Cardiac muscle cell (in vitro differentiated cells and primary cell): ENCODE data around the gene EXOC1. TPM values are rescaled to one million over a fixed set of nuclear protein-coding genes. Genes with fewer than 3 reads are reported as not detected.

ENCODE experiments used
- DNase-seq, 2 donors: peaks; one replicate each; pipeline versions ENCODE4 v3.0.0 to v3.0.0-alpha.2; 2010 to 2017; ENCODE audit warnings: low read depth in 1 of 2, low spot score in 1 of 2
- H3K27ac ChIP-seq: fragments of 200-600 bp; sonication (generic); 2 replicates; pipeline ENCODE4 v1.5.1; 2016
- H3K27me3 ChIP-seq: fragments of 200-600 bp; sonication (generic); 2 replicates; pipeline ENCODE4 v1.6.0; 2016; ENCODE audit warnings: control low read depth
- H3K36me3 ChIP-seq: fragments of 200-600 bp; sonication (generic); 2 replicates; pipeline ENCODE4 v1.5.1; 2016; ENCODE audit warnings: control low read depth
- H3K4me1 ChIP-seq: fragments of 200-600 bp; sonication (generic); 2 replicates; pipeline ENCODE4 v1.8.1; 2017; ENCODE audit warnings: low read depth, mild to moderate bottlenecking, mixed run types
- H3K4me3 ChIP-seq: fragments of 200-600 bp; sonication (generic); 2 replicates; pipeline ENCODE4 v1.5.1; 2016; ENCODE audit warnings: mild to moderate bottlenecking
- H3K9me3 ChIP-seq: fragments of 200-600 bp; sonication (generic); 2 replicates; pipeline ENCODE4 v1.5.1; 2017; ENCODE audit warnings: low read depth, mild to moderate bottlenecking, control low read depth
- polyA plus RNA-seq: library from polyadenylated mRNA; unstranded; fragments of >200 nt; fragmentation: Nextera tagmentation; extraction: Ambion mirVana; gene quantifications from 2 replicates; pipeline ENCODE4 v1.2.1, GENCODE V29; 2016
- total RNA-seq: library from RNA; depleted of rRNA; stranded (reverse); fragments of >200 nt; gene quantifications from 2 replicates; pipeline ENCODE4 v1.2.3, GENCODE V29; 2016
- TF ChIP-seq, protein P1 (sequence below): IDR thresholded peaks from 2 replicates; pipeline ENCODE4 v1.5.1; 2012; ENCODE audit warnings: low read depth, mild to moderate bottlenecking, low read length

EXOC1 gene
- total and polyA plus RNA-seq, 2 experiments from 2014 or later: 17.9 to 27.6 TPM

DNA sequence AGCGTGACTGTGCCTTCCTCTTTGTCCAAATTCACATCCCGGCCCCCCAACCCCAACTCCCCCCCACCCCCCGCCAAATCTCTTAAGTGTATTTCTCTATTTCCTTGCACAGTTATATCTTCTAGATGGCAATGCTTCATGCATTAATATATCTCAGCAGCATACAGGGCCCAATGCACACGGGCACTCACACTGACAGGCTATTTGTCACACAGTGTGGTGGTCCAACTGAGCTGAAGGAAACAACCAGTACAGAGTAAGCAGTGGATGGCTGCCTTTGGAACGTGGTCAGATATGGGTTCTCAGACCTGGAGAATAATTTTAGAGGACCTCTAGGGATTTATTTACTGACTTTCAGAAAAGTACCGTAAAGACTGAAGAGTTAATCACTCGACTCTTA, 681 bp downstream of the EXOC1 start:
- peak overlapping the region; percentile 54 for H3K4me3 ChIP-seq
- no peaks in the 10 kb centered on the region for H3K27me3 ChIP-seq
- peaks cover 8% of the 10 kb centered on the region for H3K4me1 ChIP-seq
- TF ChIP-seq, protein P1, sequence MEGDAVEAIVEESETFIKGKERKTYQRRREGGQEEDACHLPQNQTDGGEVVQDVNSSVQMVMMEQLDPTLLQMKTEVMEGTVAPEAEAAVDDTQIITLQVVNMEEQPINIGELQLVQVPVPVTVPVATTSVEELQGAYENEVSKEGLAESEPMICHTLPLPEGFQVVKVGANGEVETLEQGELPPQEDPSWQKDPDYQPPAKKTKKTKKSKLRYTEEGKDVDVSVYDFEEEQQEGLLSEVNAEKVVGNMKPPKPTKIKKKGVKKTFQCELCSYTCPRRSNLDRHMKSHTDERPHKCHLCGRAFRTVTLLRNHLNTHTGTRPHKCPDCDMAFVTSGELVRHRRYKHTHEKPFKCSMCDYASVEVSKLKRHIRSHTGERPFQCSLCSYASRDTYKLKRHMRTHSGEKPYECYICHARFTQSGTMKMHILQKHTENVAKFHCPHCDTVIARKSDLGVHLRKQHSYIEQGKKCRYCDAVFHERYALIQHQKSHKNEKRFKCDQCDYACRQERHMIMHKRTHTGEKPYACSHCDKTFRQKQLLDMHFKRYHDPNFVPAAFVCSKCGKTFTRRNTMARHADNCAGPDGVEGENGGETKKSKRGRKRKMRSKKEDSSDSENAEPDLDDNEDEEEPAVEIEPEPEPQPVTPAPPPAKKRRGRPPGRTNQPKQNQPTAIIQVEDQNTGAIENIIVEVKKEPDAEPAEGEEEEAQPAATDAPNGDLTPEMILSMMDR: no peak
- H3K27ac ChIP-seq: peak overlapping the region; percentile 59
- H3K36me3 ChIP-seq: no peaks in the 10 kb centered on the region
- H3K9me3 ChIP-seq: no peaks in the 10 kb centered on the region
- peak; percentile 4 to 21 for DNase-seq

DNA sequence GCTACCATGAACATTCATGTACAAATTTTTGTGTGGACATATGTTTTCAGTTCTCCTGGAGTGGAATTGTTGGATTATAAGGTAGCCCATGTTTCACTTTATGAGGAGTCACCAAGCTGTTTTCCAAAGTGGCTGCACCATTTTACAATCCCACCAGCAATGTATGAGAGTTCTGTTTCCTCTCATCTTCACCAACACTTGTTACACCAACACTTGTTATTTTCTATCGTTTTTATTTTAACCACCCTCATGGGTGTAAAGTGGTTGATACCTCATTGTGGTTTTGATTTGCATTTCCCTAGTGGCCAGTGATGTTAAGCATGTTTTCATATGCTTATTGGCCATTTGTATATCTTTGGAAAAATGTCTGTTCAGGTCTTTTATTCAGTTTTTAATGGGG, 4.1 kb downstream of the EXOC1 start:
- peaks cover 8% of the 10 kb centered on the region for H3K4me1 ChIP-seq
- no peak overlapping the region for H3K27ac ChIP-seq
- no peaks in the 10 kb centered on the region for H3K27me3 ChIP-seq
- no peak overlapping the region for H3K4me3 ChIP-seq
- TF ChIP-seq, protein P1: no peak
- H3K36me3 ChIP-seq: peaks cover 10% of the 10 kb centered on the region
- H3K9me3 ChIP-seq: no peaks in the 10 kb centered on the region
- DNase-seq: no peak

DNA sequence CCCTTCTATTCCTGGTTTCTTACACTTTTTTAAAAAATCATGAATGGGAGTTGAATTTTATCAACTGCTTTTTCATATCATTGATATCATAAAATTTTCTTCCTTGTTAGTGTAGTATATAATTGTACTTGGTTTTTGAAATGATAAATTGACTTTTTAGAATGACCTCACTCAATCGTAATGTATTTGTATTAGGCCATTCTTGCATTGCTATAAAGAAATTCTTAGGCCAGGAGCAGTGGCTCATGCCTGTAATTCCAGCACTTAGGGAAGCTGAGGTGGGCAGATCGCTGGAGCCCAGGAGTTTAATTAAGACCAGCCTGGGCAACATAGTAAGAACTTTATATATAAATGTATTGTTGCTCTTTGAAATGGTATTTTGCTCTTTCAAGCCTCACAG, 6.3 kb downstream of the EXOC1 start:
- Histone ChIP-seq H3K36me3 (peaks cover 17% of the 10 kb centered on the region), H3K27me3 (no peaks in the 10 kb centered on the region), H3K9me3 (no peaks in the 10 kb centered on the region), H3K4me3 (no peak overlapping the region), H3K4me1 (peaks cover 4% of the 10 kb centered on the region), H3K27ac (no peak overlapping the region)
- DNase-seq: no peak
- TF ChIP-seq, protein P1: no peak

DNA sequence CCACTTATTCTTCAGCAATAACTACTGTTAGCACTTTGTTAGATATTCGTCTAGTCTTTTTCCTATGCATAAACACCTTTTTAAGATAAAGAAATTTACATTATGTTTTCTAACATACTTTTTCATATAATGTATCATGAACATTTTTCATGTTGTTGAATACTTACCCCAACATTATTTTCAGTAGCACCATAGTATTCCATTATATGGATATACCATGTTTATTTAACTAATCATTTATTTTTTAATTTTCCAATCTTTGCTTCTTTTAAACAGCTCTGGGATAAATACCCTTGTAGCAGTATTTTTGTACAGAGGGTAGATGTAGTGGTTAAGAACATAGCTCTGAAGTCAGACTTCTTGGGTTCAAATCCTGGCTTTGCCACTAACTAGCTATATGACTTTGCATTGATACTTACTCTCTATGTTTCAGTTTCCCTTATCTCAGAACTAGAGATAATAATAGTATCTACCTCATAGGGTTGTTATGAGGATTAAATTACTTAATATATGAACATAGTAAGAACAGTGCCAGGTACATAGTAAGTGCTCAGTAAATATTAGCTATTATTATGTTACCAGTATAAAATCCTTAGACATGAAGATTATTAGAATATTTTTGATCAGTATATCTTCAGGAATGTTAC, 11.3 kb downstream of the EXOC1 start:
- Histone ChIP-seq H3K36me3 (peaks cover 31% of the 10 kb centered on the region), H3K9me3 (no peaks in the 10 kb centered on the region), H3K27me3 (no peaks in the 10 kb centered on the region), H3K4me3 (no peak overlapping the region), H3K27ac (no peak overlapping the region), H3K4me1 (no peaks in the 10 kb centered on the region)
- TF ChIP-seq, protein P1: no peak
- DNase-seq: no peak

DNA sequence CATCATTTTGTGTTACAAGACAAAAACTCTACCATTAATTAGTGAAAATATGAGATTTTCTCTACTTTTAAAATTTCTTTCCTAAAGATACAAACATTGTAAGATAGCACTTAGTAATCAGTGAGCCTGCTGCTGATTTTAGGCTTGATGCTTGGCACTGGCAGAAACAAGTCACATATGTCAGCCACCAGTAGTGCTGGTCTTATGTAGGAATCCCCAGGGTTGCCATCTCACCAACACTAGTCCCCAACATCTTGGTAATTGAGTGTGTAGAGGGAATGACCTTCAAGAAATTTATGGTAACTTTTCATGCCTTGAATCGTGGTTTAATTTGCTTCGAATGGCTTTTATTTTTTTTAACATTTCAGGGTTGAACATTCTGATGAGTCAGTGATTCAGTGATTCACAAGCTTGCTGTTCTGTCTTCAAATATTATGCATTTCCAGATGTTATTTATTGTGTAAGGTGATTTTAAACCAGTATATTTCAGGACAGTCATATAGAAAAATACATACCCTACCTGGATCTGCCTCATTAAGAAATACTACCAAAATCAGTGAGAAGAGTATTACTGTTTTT, 11.9 kb downstream of the EXOC1 start:
- DNase-seq: peak in 1 of 2 donors; percentile 50
- Histone ChIP-seq H3K27me3 (no peaks in the 10 kb centered on the region), H3K4me3 (no peak overlapping the region), H3K36me3 (peaks cover 31% of the 10 kb centered on the region), H3K27ac (no peak overlapping the region), H3K4me1 (no peaks in the 10 kb centered on the region), H3K9me3 (no peaks in the 10 kb centered on the region)
- TF ChIP-seq, protein P1: no peak
